ENCODE results near the gene HCN1. TPM values are rescaled to one million over a fixed set of nuclear protein-coding genes. Genes with fewer than 3 reads are reported as not detected.

HCN1 gene
- total RNA-seq, 1 donor from 2014 or later, result not detected

DNA sequence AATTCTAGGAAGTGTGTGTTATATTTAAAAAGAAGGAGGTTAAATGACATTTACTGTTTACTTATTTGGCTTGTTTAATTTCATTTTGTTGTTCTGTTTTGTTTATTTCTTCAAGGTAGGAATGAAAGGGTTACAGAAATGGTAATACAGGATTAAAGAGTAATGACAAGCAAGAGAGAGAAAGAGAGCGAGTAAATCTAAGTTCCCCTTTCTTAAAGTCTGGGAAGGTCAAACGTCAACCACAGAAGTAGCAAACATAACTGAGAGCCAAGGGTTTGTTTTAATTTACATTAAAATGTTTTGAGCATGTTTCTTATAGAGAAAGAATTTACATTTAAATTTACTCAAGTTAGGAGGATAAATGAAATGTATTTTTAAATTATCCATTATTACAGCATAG is 18.7 kb downstream of the HCN1 start:
- H3K9me3 Mint-ChIP-seq (ENCODE audit: low read depth), result no peaks in the 10 kb centered on the region
- TF ChIP-seq, protein P1, sequence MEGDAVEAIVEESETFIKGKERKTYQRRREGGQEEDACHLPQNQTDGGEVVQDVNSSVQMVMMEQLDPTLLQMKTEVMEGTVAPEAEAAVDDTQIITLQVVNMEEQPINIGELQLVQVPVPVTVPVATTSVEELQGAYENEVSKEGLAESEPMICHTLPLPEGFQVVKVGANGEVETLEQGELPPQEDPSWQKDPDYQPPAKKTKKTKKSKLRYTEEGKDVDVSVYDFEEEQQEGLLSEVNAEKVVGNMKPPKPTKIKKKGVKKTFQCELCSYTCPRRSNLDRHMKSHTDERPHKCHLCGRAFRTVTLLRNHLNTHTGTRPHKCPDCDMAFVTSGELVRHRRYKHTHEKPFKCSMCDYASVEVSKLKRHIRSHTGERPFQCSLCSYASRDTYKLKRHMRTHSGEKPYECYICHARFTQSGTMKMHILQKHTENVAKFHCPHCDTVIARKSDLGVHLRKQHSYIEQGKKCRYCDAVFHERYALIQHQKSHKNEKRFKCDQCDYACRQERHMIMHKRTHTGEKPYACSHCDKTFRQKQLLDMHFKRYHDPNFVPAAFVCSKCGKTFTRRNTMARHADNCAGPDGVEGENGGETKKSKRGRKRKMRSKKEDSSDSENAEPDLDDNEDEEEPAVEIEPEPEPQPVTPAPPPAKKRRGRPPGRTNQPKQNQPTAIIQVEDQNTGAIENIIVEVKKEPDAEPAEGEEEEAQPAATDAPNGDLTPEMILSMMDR (IDR thresholded peaks at IDR 0.05), result no peak
- no peaks in the 10 kb centered on the region for H3K36me3 Mint-ChIP-seq (ENCODE audit: low read depth)
- H3K27me3 Mint-ChIP-seq (ENCODE audit: low read depth), result no peaks in the 10 kb centered on the region
- no peak overlapping the region for H3K27ac Mint-ChIP-seq (ENCODE audit: unreplicated experiment)
- H3K4me1 Mint-ChIP-seq (ENCODE audit: low read depth), result no peaks in the 10 kb centered on the region
- DNase-seq (ENCODE audit: low spot score), result no peak
- no peak overlapping the region for H3K4me3 Mint-ChIP-seq (ENCODE audit: unreplicated experiment)

- no peaks in the 10 kb centered on the region for H3K27me3 Mint-ChIP-seq (ENCODE audit: low read depth)
- H3K4me3 Mint-ChIP-seq (ENCODE audit: unreplicated experiment), result no peak overlapping the region
- H3K9me3 Mint-ChIP-seq (ENCODE audit: low read depth), result peaks cover 6% of the 10 kb centered on the region
- TF ChIP-seq, protein P1 (IDR thresholded peaks at IDR 0.05), result no peak
- no peaks in the 10 kb centered on the region for H3K36me3 Mint-ChIP-seq (ENCODE audit: low read depth)
- H3K27ac Mint-ChIP-seq (ENCODE audit: unreplicated experiment), result no peak overlapping the region
- no peaks in the 10 kb centered on the region for H3K4me1 Mint-ChIP-seq (ENCODE audit: low read depth)
- no peak for DNase-seq (ENCODE audit: low spot score)
Observed at GRCh38 chr5:45672271-45672670, 23.9 kb downstream of the HCN1 start.

GRCh38 chr5:45648744-45649143 is 47.4 kb downstream of the HCN1 start:
- H3K4me3 Mint-ChIP-seq (ENCODE audit: unreplicated experiment), result no peak overlapping the region
- no peaks in the 10 kb centered on the region for H3K4me1 Mint-ChIP-seq (ENCODE audit: low read depth)
- TF ChIP-seq, protein P1 (IDR thresholded peaks at IDR 0.05), result no peak
- H3K27ac Mint-ChIP-seq (ENCODE audit: unreplicated experiment), result no peak overlapping the region
- H3K9me3 Mint-ChIP-seq (ENCODE audit: low read depth), result no peaks in the 10 kb centered on the region
- DNase-seq (ENCODE audit: low spot score), result no peak
- H3K27me3 Mint-ChIP-seq (ENCODE audit: low read depth), result no peaks in the 10 kb centered on the region
- H3K36me3 Mint-ChIP-seq (ENCODE audit: low read depth), result no peaks in the 10 kb centered on the region

- Mint-ChIP-seq H3K4me1 (ENCODE audit: low read depth) (no peaks in the 10 kb centered on the region), H3K36me3 (ENCODE audit: low read depth) (no peaks in the 10 kb centered on the region), H3K4me3 (ENCODE audit: unreplicated experiment) (no peak overlapping the region)
Observed at GRCh38 chr5:45643056-45643455, 53.1 kb downstream of the HCN1 start.

DNA sequence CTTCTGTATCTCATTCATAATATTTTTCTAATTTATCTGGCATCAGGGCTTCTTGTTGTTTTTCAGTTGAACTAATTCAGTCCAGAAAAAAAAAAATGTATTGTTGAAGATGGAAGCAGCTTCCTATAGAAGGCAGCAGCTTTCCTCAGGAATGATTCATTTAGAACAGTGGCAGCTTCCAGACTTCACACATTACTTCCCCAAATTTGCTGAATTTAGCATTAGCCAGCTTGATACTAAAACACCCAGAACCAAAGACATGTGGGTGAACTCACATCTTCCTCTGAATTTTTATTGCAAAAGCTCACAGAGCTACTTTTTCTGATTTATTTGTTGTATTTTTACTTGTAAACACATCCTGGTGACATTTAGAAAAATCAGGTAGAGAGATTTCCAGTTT is 53.8 kb downstream of the HCN1 start:
- Mint-ChIP-seq H3K27ac (ENCODE audit: unreplicated experiment) (no peak overlapping the region), H3K9me3 (ENCODE audit: low read depth) (no peaks in the 10 kb centered on the region)

More at GRCh38 chr5:45643056-45643455, 53.1 kb downstream of the HCN1 start:
- Mint-ChIP-seq H3K9me3 (ENCODE audit: low read depth) (no peaks in the 10 kb centered on the region), H3K27ac (ENCODE audit: unreplicated experiment) (no peak overlapping the region), H3K27me3 (ENCODE audit: low read depth) (no peaks in the 10 kb centered on the region)
- TF ChIP-seq, protein P1 (IDR thresholded peaks at IDR 0.05), result no peak
- DNase-seq (ENCODE audit: low spot score), result no peak

More for the DNA sequence above, 53.8 kb downstream of the HCN1 start:
- no peak for DNase-seq (ENCODE audit: low spot score)
- Mint-ChIP-seq H3K36me3 (ENCODE audit: low read depth) (no peaks in the 10 kb centered on the region), H3K4me1 (ENCODE audit: low read depth) (no peaks in the 10 kb centered on the region), H3K27me3 (ENCODE audit: low read depth) (peaks cover 6% of the 10 kb centered on the region), H3K4me3 (ENCODE audit: unreplicated experiment) (no peak overlapping the region)
- TF ChIP-seq, protein P1 (IDR thresholded peaks at IDR 0.05), result no peak
